Measurements from ENCODE around the gene RFC2. TPM values are rescaled to one million over a fixed set of nuclear protein-coding genes. Genes with fewer than 3 reads are reported as not detected.

The RFC2 gene
- polyA plus RNA-seq, 1 experiment = 11.3 TPM

DNA sequence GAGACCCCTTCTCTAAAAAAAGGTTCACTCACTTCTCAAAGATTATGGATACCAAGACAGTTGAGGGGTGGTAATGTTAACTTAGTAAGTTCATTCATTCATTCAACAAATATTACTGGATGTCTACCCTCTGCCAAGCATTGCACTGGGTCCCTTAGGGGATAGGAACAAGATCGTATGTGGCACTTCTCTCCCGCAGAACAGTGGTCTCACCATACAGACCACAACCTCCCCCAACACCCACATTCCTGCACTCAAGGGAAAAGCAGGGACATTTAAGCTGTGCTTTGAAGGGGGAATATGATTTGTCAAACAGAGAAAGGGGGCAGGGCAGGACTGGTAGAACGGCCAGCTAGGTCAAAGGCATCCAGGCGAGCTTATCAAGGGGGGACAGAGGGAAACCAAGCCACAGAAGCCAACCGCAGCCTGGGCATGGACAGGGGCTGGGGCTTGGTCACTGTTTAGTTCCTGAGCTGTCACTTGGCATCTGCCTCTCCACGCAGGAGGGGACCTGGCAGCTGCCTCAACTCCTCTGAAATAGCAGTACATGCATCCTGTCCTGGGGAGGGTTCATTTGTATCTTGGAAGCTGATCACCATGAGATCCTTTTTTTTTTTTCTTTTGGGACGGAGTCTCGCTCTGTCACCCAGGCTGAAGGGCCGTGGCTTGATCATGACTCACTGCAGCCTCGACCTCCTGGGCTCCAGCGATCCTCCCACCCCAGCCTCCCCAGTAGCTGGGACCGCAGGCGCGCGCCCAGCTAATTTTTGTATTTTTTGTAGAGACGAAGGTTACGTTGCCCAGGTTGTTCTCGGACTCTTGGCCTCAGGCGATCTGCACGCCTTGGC lies 34.1 kb upstream of the RFC2 start:
- POLR2A ChIA-PET = interaction anchor here (0.7 to 3.1 kb wide), 5 partner anchors 9 to 34 kb away, joined by 3 to 31 read pairs (median 11); partner anchors contain the start of gene RFC2
- Histone ChIP-seq H3K4me3 (ENCODE audit: low read depth, low read length) (peak overlapping the region; percentile 63), H3K27me3 (ENCODE audit: control insufficient read depth, insufficient read depth, low read length) (no peaks in the 10 kb centered on the region), H3K27ac (ENCODE audit: low read depth, low read length) (no peak overlapping the region), H3K9me3 (ENCODE audit: control insufficient read depth, insufficient read depth, low read length) (no peaks in the 10 kb centered on the region; the same call in 1 of the 2 replicates)
- CTCF ChIA-PET = interaction anchor here (0.8 to 1.0 kb wide), 2 partner anchors 18 to 82 kb away, joined by 3 to 5 read pairs; no protein-coding TSS in a partner anchor
- TF ChIP-seq, protein P1, sequence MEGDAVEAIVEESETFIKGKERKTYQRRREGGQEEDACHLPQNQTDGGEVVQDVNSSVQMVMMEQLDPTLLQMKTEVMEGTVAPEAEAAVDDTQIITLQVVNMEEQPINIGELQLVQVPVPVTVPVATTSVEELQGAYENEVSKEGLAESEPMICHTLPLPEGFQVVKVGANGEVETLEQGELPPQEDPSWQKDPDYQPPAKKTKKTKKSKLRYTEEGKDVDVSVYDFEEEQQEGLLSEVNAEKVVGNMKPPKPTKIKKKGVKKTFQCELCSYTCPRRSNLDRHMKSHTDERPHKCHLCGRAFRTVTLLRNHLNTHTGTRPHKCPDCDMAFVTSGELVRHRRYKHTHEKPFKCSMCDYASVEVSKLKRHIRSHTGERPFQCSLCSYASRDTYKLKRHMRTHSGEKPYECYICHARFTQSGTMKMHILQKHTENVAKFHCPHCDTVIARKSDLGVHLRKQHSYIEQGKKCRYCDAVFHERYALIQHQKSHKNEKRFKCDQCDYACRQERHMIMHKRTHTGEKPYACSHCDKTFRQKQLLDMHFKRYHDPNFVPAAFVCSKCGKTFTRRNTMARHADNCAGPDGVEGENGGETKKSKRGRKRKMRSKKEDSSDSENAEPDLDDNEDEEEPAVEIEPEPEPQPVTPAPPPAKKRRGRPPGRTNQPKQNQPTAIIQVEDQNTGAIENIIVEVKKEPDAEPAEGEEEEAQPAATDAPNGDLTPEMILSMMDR (IDR thresholded peaks at IDR 0.05; ENCODE audit: low read depth, low read length) = no peak
- DNase-seq (ENCODE audit: low read depth, low spot score) = no peak

DNA sequence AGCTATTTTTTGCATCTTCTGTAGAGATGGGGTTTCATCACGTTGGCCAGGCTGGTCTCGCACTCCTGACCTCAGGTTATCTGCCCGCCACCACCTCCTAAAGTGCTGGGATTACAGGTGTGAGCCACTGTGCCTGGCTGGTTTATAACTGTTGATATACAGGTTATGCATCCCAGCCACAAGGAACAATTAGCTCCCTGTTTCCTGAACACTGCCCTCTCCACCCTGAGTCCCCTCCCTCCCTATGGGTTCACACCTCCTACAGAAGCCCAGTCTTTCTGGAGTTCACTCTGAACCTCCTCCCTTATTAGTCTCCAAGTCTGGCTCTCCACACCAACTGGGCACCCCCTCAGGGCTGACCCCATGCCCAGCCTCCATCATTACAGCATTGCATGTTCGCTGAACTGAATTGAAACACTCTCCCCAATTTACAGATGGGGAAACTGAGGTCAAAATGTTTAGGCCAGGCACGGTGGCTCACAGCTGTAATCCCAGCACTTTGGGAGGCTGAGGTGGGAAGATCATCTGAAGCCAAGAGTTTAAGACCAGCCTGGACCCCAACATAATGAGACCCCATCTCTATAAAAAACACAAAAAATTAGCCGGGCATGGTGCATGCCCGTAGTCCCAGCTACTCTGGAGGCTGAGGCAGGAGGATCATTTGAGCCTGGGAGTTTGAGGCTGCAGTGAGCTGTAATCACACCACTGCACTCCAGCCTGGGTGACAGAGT lies 33.3 kb upstream of the RFC2 start:
- no peaks in the 10 kb centered on the region; the same call in 1 of the 2 replicates for H3K9me3 ChIP-seq (ENCODE audit: control insufficient read depth, insufficient read depth, low read length)
- H3K27me3 ChIP-seq (ENCODE audit: control insufficient read depth, insufficient read depth, low read length) = no peaks in the 10 kb centered on the region
- ChIA-PET POLR2A (interaction anchor here (1.2 to 3.1 kb wide), 3 partner anchors 8 to 17 kb away, joined by 3 to 31 read pairs (median 13); no protein-coding TSS in a partner anchor), CTCF (interaction anchor here (0.8 to 1.0 kb wide), 2 partner anchors 81 to 113 kb away, joined by 4 to 5 read pairs; no protein-coding TSS in a partner anchor)
- TF ChIP-seq, protein P1 (IDR thresholded peaks at IDR 0.05; ENCODE audit: low read depth, low read length) = no peak
- H3K4me3 ChIP-seq (ENCODE audit: low read depth, low read length) = no peak overlapping the region
- no peak overlapping the region for H3K27ac ChIP-seq (ENCODE audit: low read depth, low read length)
- no peak for DNase-seq (ENCODE audit: low read depth, low spot score)

DNA sequence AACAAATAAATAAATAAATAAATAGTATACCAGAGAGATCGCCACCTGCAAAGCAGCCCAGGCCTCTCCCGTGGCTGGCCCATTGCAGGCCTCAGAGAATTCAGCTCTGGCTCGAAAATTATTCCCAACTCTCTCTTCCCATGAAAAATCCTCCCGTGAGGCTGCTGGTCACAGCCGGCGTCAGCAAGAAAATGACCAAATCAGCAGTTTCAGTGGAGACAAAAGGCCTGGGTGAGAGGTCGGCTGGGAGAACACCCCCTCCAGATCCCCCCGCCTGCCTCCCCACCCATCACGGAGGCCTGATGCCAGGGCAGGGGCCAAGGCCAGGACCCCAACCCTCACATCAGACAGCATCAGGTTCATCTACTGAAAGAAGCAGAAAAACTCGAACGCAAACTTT lies 31.9 kb upstream of the RFC2 start:
- ChIA-PET CTCF (no interaction called here), POLR2A (no interaction called here)
- Histone ChIP-seq H3K27ac (ENCODE audit: low read depth, low read length) (no peak overlapping the region), H3K4me3 (ENCODE audit: low read depth, low read length) (no peak overlapping the region), H3K9me3 (ENCODE audit: control insufficient read depth, insufficient read depth, low read length) (no peaks in the 10 kb centered on the region; the same call in 1 of the 2 replicates), H3K27me3 (ENCODE audit: control insufficient read depth, insufficient read depth, low read length) (no peaks in the 10 kb centered on the region)
- TF ChIP-seq, protein P1 (IDR thresholded peaks at IDR 0.05; ENCODE audit: low read depth, low read length) = no peak
- DNase-seq (ENCODE audit: low read depth, low spot score) = no peak

- no peak overlapping the region for H3K4me3 ChIP-seq (ENCODE audit: low read depth, low read length)
- no peak for DNase-seq (ENCODE audit: low read depth, low spot score)
- ChIA-PET POLR2A (no interaction called here), CTCF (interaction anchor here (0.6 kb wide), 1 partner anchor 21 kb away, joined by 3 read pairs; no protein-coding TSS in a partner anchor)
- no peak overlapping the region for H3K27ac ChIP-seq (ENCODE audit: low read depth, low read length)
- TF ChIP-seq, protein P1 (IDR thresholded peaks at IDR 0.05; ENCODE audit: low read depth, low read length) = no peak
- no peaks in the 10 kb centered on the region for H3K9me3 ChIP-seq (ENCODE audit: control insufficient read depth, insufficient read depth, low read length)
- H3K27me3 ChIP-seq (ENCODE audit: control insufficient read depth, insufficient read depth, low read length) = no peaks in the 10 kb centered on the region
Measured at GRCh38 chr7:74284781-74285259, 30.6 kb upstream of the RFC2 start.
